GM19099 (cell line): ENCODE results near the gene FAM210B.

Experiments
- POLR2A ChIP-seq: IDR thresholded peaks from 3 replicates; pipeline ENCODE4 v1.6.1; 2011; ENCODE audit warnings: low read depth; ENCODE audit not compliant: insufficient read length; ENCODE audit errors: extremely low read depth

Gene FAM210B

DNA sequence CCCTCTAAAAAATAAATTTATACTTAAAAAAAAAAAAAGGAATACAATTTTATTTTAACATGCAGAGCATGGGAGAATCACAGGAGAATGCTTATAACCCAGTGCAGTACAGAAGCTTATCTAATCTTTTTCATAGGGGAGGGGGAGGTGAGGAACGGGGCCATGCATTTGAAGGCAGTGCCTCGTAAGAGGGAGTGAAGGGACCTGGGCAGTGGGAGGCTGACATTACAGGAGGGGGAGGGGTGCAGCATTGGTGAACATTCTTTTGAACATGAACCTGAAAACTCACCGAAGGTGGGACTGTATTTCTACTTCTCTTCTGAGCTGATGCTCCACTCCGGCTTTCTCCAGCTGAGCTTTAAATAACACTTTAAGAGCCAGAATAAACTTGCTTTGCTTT is 23.9 kb downstream of the FAM210B start:
- TF ChIP-seq POLR2A = no peak

DNA sequence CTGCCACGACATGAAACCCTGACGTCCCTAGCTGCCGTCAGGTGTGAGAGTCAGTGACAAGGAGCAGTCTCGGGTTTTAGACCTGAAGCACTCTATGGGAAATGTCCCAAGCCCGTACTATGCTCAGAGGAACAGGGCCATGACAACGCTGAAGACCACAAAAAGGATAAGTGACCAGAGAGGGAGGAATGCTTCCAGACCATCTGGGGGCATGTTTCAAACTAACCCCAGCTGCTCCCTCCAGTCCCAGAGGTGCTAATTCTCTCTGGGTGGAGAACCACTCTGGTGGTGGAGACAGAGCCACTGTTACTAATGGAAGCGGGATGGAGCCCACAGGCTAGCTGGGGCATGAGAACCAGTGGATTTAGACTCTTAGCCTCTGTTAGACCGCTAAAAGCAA is 24.6 kb downstream of the FAM210B start:
- TF ChIP-seq POLR2A = no peak

DNA sequence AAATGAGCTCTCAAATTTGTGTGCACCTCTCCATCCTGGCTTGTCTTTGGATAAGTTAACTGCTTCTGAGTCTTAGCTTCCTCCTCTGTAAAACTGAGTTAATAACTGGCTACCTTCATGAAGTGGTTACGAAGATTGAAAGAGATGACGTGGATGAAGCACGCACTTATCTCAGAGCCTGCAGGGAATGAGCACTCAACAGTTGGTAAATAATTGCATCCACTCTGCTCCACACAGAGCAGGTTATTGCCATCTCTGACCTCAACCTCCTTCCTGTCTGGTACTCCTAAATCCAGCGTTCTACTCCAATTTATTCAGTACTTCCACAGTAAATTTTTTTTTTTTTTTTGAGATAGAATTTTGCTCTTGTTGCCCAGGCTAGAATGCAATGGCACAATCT is 26.4 kb downstream of the FAM210B start:
- TF ChIP-seq POLR2A = no peak

DNA sequence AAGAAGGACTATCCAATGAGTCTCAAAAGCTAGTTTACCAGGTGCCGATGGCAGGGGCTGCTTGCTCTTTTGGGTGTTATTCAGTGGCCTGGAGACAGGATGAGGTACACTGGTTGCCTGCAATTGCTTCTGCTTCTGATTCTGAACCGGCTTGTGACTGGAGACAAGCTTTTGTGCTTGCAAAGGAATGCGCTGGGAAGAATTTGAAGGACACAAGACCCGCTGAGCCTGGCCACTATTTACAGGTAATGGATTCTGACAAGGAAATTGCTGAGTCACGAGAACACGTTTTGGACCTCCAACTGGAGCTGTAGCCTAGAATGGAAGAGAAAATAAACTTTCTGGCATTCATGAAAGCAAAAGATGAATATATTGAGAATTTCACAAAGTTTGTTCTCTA is 27.4 kb downstream of the FAM210B start:
- no peak for TF ChIP-seq POLR2A

DNA sequence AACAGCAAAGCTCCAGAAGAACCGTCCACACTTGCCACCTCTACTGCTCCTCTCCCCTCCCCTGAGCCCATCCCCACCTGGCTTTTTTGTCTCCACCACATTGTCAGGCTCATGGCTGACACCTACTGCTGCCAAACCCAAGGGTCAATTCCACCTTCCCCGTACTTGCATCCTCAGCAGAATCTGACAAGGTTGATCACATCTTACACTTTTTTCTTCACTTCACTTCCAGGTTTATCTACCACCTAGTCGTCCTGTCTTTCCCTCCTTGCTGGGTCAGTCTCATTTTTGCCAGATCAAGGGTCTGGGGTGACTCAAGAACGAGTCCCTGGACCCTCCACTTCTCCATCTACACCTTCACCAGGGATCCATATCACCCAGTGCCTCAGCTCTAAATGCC is 30.1 kb downstream of the FAM210B start:
- TF ChIP-seq POLR2A = no peak

DNA sequence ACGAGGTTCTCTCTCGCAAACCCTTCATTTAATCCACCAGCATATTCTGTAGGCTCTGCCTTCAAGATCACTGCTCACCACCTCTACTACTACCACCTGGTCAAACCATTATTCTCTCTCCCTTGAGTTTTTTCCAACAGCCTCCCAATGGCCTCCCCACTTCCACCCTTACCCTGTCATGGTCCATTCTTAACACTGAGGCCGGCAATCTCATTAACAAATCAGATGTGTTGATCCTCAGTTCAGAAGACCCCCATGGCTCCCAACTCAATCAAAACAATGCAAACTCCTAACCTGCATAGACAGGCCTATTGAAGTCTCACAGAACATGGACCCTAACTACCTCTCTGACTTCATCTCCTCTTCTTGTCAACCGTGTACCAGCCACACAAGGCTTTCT is 31.0 kb downstream of the FAM210B start:
- no peak for TF ChIP-seq POLR2A

DNA sequence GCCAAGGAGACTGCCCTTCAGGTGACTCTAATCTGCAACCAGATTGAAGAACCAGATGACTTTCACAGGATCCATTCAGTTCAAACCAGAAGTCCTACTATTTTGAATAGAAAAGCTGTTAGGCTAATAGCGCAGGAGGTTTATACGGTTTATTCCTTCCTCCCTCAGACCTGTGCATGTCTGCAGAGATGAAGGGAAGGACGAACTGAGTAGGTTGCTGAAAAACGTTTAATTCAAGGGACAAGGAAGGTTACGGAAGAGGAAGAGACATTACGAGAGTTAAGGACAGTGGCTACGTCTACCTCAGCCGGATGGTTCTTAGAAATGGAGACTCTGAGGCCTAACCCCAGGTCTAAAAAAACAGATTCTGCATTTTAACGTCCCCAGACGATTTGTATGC is 32.3 kb downstream of the FAM210B start:
- TF ChIP-seq POLR2A = peak; percentile 41

DNA sequence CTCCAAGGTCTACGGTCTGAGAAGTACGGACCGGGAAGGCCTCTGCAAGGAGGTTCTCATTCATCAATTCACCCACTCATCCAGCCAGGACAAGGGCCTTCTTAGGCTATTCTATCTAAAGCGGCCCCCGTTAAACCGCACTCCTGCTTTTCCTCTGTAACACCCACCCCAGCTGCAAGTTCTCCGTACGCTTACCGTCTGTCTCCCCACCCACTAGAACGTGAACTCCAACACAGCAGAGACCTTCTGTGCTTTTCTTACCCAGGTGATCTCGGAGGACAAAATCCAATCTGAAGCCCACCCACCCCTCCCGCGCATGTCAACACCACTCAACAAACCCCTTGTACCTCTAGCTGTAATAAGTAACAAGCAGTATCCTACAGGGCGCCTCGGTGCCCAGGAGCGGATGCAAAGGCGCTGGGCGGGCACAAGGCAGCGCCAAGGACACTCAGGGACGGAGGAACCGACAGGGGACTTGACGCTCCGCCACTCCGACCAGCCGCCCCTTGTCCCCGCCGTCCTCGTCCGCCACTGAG is 32.9 kb downstream of the FAM210B start:
- no peak for TF ChIP-seq POLR2A

DNA sequence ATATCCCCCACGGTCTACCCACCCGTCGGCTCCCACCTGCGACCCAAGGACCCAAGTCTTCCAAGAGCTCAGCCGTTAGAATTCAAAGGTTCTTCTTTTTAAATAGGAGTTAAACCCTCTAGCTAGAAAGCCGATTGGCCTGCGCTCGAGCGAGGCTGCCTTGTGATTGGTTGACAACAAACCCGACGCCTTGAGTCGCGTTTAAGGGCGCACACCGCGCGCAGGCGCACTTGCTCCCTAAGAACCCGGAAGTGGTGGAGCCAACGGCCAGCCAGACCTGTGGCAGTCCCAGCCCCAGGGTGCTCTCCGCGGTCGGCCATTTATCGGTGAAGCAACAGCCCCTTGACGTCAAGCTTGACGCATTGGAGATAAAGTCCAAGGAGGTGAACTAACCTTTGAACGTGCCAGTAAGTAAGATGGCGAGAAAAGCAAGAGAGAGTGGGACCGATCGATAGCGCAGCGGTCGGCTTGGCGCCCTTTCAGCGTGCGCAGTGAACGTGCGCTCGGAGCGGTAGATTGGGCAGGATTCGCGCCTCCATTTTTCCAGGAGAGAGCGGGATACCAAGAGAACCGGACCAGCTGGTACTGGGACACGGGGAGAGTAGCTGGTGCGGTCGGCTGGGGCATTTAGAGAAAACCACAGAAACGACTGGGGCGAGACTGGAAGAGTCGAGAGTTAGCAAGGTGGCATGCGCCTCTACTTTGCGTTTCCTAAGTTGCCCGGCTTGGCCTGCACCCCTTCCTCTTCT is 33.5 kb downstream of the FAM210B start, which contains the start of the genes AURKA and CSTF1:
AURKA (minus strand) TSS at position 84 of the 749 bp plus-strand sequence. CDS start 4,018 bp downstream, outside the sequence.
CSTF1 (plus strand) TSS at position 514 of the 749 bp plus-strand sequence. CDS start 2,908 bp downstream, outside the sequence.
- peak; percentile 58 for TF ChIP-seq POLR2A

DNA sequence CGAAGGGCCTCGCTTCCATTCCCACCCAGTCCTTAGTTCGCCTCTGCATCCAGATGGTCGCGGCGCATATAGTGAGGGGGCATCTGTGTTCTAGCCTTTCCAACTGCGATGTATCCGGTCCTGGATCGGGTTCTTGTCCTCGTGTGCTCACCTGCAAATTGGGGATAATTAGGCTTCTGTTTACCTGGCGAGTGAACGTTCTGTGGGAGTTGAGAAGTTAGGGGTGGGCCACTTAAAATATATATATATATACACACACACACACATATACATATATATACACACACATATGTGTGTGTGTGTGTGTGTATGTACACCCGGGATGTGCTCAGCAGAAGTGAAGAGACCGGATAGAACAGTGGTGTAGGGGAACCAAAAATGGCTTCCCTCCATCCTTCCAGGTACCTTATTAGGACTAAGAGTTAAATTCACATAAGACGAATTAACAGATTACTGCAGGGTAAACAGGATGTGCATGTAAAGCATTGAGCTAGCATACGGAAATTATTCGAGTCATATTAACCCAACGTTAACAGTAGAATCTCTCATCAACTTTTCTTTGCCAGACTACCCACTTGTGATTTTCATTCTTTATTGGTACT is 34.2 kb downstream of the FAM210B start:
- TF ChIP-seq POLR2A = no peak

DNA sequence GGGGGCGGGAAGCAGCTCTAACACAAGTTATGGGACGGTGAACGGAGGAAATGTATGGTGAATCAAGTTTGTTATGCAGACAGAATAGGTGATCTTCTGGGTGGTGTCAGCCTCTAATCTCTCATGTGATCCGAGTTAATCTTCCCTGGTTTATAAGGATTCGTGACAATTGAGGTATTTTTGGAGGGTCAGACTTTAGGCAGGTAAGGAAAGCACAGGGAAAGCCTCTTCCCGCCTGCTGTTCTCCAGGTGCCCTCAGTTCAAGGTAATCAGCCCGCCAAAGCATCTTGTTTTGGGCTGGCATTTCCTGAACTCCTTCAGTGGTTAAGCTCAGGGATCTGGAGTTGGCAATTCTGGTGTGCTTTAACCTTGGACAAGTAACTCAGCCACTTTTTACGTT is 34.9 kb downstream of the FAM210B start:
- no peak for TF ChIP-seq POLR2A

DNA sequence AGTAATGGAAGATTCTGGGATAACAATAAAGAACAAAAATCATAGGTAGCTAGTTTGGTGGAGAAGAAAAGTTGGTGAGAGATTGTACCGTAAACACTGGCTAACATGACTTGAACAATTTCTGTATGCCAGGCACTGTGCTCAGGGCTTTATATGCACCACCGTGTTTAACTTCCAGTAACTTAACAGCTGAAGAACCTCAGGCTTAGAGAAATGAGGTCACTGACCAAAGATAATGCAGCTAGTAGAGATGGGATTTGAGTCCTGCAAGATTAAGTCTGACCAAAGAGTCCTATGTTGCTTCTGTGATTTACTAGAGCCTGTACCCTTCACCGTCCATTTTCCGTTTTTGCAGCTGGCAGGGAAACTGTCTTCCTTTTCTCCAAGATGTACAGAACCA is 36.4 kb downstream of the FAM210B start:
- TF ChIP-seq POLR2A = no peak

DNA sequence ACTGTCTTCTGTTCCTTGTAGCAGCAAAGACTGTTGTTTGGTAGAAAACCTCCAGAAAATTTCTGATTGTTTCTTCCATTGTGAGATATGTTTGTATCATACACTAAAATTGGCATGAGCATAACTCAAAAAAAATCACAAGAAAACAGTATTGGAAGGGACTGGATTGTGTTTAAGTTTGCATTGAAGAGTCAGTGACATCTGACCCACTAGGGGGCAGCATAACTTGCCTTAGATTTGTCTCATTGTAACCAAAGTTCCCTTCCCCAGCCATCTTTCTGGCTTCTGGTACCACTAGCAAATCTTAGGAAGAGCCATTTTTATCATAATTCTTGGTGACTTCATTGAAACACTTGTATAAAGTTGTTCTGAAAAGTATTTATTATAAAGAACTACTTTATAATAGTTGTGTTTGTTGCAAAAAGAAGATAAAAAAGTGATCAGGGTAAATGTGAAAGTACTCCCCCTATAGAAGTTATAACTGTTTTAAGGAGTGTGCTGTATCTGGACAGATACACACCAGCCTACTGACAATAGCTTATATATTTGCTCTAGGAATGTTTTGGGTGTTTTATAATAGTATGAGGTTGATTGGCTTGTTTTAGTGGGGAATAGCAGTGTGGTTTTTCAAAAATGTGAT is 41.3 kb downstream of the FAM210B start:
- TF ChIP-seq POLR2A = no peak

DNA sequence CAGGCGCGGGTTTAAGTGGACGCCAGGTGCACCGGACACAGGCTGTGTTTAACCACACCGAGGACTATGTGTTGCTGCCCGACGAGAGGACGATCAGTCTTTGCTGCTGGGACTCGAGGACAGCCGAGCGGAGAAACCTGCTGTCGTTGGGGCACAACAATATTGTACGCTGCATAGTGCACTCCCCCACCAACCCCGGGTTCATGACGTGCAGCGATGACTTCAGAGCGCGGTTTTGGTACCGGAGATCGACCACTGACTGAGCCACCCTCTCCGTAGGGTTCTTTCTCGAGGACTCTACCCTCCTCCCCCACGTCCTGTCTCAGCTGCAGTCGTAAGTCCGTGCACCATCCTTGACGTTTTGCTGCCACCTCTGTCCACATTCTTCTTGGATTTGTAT is 44.7 kb downstream of the FAM210B start:
- no peak for TF ChIP-seq POLR2A

DNA sequence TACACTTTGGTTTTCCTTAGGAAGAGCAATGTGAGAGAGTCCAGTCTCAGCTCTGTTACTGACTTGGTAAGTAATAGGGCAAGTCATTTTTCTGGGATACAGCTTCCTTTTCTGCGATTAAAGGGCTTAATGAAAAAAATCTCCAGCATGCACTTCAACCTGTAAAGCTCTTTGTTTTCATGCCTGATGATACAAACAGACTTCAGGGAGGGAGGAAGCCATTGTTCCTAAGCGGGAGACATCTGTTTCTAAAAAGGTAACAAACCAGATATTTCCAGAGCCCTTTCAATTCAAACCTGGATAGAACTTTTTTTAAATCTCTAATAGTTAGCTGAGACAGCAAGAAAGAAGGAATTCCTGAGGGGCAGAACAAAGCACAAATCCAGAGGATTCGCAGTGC is 48.1 kb downstream of the FAM210B start:
- TF ChIP-seq POLR2A = no peak

DNA sequence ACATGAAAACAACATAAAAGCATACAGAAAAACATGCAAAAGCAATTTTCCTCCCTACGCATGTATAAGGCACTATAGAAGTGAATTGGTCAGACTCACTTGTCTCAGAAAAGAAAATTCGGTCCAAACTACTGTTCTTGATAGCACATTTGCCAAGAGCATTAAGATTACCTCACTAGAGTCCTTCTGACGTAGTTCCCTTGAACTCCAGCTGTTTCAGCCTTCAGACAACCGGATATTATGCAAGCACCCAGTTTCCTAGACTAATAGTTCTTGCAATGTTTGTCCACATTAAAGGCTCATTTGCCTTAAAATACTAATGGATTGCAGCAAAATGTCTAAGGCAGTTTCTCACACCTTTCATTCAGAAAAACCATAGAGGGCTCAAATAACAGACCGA is 50.7 kb downstream of the FAM210B start:
- no peak for TF ChIP-seq POLR2A
